GM12892 (cell line): Measurements from ENCODE around the gene IFI35.

Experiments used
- POLR2A ChIP-seq: IDR thresholded peaks from 2 replicates; pipeline ENCODE4 v1.6.1; 2011; ENCODE audit warnings: low read depth, low read length, control low read depth
- POLR2AphosphoS5 ChIP-seq: IDR thresholded peaks from 2 replicates; pipeline ENCODE4 v1.6.1; 2011; ENCODE audit warnings: low read depth, low read length, control low read depth
- TAF1 ChIP-seq: IDR thresholded peaks from 2 replicates; pipeline ENCODE4 v1.6.1; 2011; ENCODE audit warnings: low read depth, mild to moderate bottlenecking, control low read depth, low read length, borderline replicate concordance

DNA sequence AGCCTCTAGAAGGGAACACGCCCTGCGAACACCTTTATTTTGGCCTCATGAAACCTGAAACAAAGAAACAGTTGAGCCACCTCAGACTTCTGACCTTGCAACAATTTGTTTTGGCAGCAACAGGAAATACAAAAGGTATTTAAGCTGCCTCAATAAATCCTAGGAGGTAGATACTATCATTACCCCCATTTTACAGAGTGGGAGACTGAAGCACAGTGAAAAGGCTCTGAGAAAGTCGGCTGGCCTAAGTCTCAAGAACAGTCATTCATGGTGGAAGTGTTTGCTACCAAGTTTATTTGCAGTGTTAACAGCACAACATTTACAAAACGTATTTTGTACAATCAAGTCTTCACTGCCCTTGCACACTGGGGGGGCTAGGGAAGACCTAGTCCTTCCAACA lies 37.4 kb downstream of the IFI35 start:
- TF ChIP-seq POLR2A (no peak), POLR2AphosphoS5 (no peak), TAF1 (no peak)
